Measurements from ENCODE around the gene RAE1. TPM values are rescaled to one million over a fixed set of nuclear protein-coding genes. Genes with fewer than 3 reads are reported as not detected.

Gene RAE1
- total and polyA plus RNA-seq, 3 donors from 2014 or later: 111 to 292 (median 157) TPM

- no peak for DNase-seq
- Histone ChIP-seq H3K4me3 (no peak overlapping the region), H3K27ac (no peak overlapping the region), H3K36me3 (ENCODE audit: low read depth, missing control alignments) (no peaks in the 10 kb centered on the region), H3K27me3 (no peaks in the 10 kb centered on the region), H3K4me1 (no peaks in the 10 kb centered on the region), H3K9me3 (no peaks in the 10 kb centered on the region)
- 67 to 78% methylated on average over 8 to 13 of the region's 13 CpGs for WGBS, 2 donors
- intact Hi-C loops (cut with DNase I; ENCODE audit: low total_unique reads): no loop called here
- TF ChIP-seq CTCF (IDR thresholded peaks at IDR 0.05): no peak
- TF ChIP-seq POLR2A (IDR thresholded peaks at IDR 0.05): no peak
These were observed 26.3 kb downstream of the RAE1 start for GRCh38 chr20:57377350-57377749.

- no peak overlapping the region for H3K27ac ChIP-seq
- TF ChIP-seq POLR2A (IDR thresholded peaks at IDR 0.05): no peak
- TF ChIP-seq CTCF (IDR thresholded peaks at IDR 0.05): no peak
- no peaks in the 10 kb centered on the region for H3K4me1 ChIP-seq
- no peak for DNase-seq
- intact Hi-C loops (cut with DNase I; ENCODE audit: low total_unique reads): no loop called here
- no peak overlapping the region for H3K4me3 ChIP-seq
- 85 to 88% methylated on average over 16 of the region's 16 CpGs for WGBS, 2 donors
- no peaks in the 10 kb centered on the region for H3K9me3 ChIP-seq
- no peaks in the 10 kb centered on the region for H3K36me3 ChIP-seq (ENCODE audit: low read depth, missing control alignments)
- no peaks in the 10 kb centered on the region for H3K27me3 ChIP-seq
These were observed 27.1 kb downstream of the RAE1 start for GRCh38 chr20:57378107-57378506.

GRCh38 chr20:57378646-57379262 lies 27.7 kb downstream of the RAE1 start:
- H3K4me1 ChIP-seq: no peaks in the 10 kb centered on the region
- 88 to 93% methylated on average over 4 of the region's 4 CpGs for WGBS, 2 donors
- H3K27ac ChIP-seq: no peak overlapping the region
- no peak for TF ChIP-seq POLR2A (IDR thresholded peaks at IDR 0.05)
- TF ChIP-seq CTCF (IDR thresholded peaks at IDR 0.05): no peak
- no peaks in the 10 kb centered on the region for H3K9me3 ChIP-seq
- no peaks in the 10 kb centered on the region for H3K27me3 ChIP-seq
- no peak for DNase-seq
- H3K4me3 ChIP-seq: no peak overlapping the region
- intact Hi-C loops (cut with DNase I; ENCODE audit: low total_unique reads): no loop called here
- no peaks in the 10 kb centered on the region for H3K36me3 ChIP-seq (ENCODE audit: low read depth, missing control alignments)

GRCh38 chr20:57379263-57379647 lies 28.2 kb downstream of the RAE1 start:
- Histone ChIP-seq H3K9me3 (no peaks in the 10 kb centered on the region), H3K4me1 (no peaks in the 10 kb centered on the region), H3K27ac (no peak overlapping the region), H3K36me3 (ENCODE audit: low read depth, missing control alignments) (no peaks in the 10 kb centered on the region), H3K27me3 (no peaks in the 10 kb centered on the region), H3K4me3 (no peak overlapping the region)
- TF ChIP-seq POLR2A (IDR thresholded peaks at IDR 0.05) (no peak), CTCF (IDR thresholded peaks at IDR 0.05) (no peak)
- intact Hi-C loops (cut with DNase I; ENCODE audit: low total_unique reads): no loop called here
- 75 to 81% methylated on average over 5 of the region's 5 CpGs for WGBS, 2 donors
- no peak for DNase-seq

GRCh38 chr20:57380081-57380750 lies 29.2 kb downstream of the RAE1 start:
- Histone ChIP-seq H3K4me3 (no peak overlapping the region), H3K27ac (no peak overlapping the region), H3K4me1 (no peaks in the 10 kb centered on the region), H3K9me3 (no peaks in the 10 kb centered on the region), H3K36me3 (ENCODE audit: low read depth, missing control alignments) (no peaks in the 10 kb centered on the region), H3K27me3 (no peaks in the 10 kb centered on the region)
- TF ChIP-seq CTCF (IDR thresholded peaks at IDR 0.05): no peak
- TF ChIP-seq POLR2A (IDR thresholded peaks at IDR 0.05): no peak
- intact Hi-C loops (cut with DNase I; ENCODE audit: low total_unique reads): loop anchor here (5.0 kb wide), 1 partner anchor 117 kb away; no protein-coding TSS in a partner anchor
- DNase-seq: no peak
- 92 to 94% methylated on average over 9 to 10 of the region's 10 CpGs for WGBS, 2 donors

Data from testis (tissue), 3 donors.